GM21515 (cell line): ENCODE data around the gene SSR4.

ENCODE experiments used
- ATAC-seq: cut with Tn5 transposase; IDR thresholded peaks from one replicate; pipeline ENCODE4 v1.9.1; 2021; ENCODE audit not compliant: unreplicated experiment

SSR4 gene

DNA sequence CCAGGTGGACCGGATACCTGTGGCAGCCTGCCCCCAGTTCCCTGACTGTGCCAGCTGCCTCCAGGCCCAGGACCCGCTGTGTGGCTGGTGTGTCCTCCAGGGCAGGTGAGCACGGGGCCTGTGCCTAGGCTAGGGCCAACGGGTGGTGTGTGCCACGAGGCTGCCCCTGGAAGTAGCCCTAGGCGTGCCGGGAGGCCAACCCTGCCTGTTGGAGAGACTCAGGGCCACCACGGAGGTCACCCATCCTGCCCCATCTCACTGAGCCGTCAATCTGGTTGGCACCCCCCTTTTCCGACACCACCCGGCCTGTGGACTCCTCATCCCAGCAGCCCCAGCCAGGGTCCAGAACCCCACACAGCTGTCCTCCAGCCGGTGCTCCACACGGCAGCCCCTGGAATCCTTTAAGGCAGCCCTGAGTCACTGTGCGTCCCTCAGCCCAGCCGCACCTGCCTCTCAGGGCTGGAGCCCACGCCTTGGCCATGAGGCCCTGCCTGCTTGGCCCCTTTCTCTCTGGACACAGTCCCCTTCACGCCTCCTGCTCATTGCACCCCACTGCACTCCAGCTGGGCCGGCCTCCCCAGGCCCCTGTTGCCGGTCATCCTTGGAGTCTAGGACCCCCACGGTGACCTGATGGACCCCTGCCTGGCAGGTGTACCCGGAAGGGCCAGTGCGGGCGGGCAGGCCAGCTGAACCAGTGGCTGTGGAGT lies 25.2 kb upstream of the SSR4 start:
- ATAC-seq = no peak

DNA sequence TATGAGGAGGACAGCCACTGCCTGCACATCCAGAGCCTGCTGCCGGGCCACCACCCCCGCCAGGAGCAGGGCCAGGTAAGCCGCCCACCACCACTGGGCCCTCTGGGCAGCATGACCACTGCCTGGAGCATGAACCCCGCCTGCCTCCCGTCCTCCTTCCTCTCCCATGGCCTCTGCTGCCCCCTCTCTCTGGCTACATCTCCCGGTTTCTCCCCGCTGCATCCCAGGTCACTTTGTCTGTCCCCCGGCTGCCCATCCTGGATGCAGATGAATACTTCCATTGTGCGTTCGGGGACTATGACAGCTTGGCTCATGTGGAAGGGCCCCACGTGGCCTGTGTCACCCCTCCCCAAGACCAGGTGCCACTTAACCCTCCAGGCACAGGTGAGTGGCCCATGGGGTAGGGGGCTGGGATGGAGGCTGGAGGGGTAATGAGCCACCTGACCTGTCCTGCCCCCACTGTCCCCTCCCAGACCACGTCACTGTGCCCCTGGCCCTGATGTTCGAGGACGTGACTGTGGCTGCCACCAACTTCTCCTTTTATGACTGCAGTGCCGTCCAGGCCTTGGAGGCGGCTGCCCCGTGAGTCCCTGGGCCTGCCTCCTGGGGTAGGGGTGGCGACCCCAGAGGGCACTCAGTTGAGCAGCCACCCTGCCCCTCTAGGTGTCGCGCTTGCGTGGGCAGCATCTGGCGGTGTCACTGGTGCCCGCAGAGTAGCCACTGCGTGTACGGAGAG lies 24.4 kb upstream of the SSR4 start:
- ATAC-seq = no peak

DNA sequence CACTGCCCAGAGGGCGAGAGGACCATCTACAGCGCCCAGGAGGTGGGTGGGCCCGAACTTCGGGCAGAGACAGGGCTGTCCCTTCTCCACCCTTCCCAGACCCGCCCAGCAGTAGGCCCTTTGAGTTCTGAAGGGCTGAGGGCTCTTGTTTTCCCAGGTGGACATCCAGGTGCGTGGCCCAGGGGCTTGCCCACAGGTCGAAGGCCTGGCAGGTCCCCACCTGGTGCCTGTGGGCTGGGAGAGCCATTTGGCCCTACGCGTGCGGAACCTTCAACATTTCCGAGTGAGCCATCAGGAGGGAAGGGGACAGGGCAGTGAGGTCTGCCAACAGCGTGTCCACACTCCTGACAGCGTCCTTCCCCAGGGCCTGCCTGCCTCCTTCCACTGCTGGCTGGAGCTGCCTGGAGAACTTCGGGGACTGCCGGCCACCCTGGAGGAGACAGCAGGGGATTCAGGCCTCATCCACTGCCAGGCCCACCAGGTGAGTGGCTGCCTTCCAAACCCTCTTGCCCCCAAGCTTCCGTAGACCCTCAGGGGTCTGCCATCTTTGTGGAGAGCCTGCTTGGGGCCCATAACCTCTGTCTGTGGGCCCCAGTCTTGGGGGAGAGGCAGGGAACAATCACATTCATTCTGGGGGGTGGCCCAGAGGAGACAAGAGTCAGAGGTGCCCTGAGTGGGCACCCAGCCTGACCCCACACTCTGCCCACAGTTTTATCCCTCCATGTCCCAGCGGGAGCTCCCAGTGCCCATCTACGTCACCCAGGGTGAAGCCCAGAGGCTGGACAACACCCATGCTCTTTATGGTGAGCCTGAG lies 23.7 kb upstream of the SSR4 start:
- no peak for ATAC-seq

DNA sequence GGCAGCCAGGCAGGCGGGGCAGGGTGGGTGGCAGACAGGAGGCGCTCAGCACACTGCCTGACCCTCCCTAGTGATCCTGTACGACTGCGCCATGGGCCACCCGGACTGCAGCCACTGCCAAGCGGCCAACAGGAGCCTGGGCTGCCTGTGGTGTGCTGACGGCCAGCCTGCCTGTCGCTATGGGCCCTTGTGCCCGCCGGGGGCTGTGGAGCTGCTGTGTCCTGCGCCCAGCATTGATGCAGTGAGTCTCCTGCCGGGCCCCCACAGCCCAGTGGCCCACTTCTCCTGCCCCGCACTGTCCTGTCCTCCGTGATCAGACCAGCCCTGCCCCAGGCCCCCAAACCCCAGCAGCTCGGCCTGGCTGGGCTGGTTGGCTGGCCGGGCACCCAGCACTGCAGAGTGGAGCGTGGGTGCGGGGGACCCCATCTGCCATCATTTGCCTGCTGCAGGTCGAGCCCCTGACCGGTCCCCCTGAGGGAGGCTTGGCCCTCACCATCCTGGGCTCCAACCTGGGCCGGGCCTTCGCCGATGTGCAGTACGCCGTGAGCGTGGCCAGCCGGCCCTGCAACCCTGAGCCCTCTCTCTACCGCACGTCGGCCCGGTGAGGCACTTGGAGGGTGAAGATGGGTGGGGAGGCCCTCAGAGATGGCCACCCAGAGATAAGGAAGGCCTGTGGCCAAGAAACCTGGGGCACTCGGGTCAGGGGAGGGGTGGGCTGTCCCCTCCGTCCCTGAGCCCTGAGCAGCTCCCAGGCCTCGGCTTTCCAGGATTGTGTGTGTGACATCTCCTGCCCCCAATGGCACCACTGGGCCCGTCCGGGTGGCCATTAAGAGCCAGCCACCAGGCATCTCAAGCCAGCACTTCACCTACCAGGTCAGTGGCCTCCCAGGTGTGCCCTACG lies 22.8 kb upstream of the SSR4 start:
- no peak for ATAC-seq

DNA sequence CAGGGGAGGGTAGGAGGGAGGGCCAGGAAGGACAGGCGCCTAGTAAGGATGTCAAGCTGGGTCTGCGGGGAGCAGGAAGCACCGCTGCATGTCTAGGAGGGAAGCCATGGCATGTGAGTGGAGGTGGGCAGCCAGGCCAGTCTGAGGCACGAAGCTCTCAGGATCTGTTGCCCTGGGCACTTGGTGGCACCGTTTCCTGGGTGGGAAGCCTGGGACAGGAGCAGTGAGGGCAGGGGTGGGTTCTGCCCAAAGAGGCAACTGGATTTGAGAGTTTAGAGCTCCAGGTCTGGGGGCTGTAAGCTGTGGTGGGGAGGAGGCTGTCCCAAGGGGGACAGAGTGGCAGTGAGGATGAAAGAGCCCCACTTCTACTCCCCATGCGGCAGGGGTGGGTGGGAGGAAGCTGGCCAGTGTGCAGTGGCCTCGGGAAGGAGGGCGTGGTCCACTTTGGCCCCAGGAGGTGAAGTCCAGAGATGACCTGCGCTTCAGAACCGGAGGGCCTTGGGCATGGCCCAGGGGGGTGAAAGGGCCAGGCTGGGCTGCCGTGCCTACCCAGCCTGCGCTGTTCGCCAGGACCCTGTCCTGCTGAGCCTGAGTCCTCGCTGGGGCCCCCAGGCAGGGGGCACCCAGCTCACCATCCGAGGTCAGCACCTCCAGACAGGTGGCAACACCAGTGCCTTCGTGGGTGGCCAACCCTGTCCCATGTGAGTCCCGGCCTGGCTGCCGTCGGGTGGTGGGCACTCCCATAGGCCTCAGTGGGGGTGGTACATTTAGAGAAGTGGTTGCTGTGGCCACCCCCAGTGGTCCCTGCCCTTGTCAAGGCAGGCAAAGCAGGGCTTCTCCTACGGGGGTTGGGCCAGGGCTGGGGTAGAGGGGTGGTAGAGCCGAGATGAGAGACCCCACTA lies 21.9 kb upstream of the SSR4 start:
- no peak for ATAC-seq

DNA sequence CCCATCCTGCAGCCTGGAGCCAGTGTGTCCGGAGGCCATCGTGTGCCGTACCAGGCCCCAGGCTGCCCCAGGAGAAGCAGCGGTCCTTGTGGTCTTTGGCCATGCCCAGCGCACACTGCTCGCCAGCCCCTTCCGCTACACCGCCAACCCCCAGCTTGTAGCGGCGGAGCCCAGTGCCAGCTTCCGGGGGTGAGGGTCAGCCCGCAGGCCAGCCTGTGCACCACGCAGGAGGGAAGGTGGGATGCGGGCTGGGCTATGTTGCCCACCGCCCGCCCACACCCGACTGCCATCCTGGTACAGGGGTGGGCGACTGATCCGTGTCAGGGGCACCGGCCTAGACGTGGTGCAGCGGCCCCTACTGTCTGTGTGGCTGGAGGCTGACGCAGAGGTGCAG lies 21.3 kb upstream of the SSR4 start:
- ATAC-seq = no peak

DNA sequence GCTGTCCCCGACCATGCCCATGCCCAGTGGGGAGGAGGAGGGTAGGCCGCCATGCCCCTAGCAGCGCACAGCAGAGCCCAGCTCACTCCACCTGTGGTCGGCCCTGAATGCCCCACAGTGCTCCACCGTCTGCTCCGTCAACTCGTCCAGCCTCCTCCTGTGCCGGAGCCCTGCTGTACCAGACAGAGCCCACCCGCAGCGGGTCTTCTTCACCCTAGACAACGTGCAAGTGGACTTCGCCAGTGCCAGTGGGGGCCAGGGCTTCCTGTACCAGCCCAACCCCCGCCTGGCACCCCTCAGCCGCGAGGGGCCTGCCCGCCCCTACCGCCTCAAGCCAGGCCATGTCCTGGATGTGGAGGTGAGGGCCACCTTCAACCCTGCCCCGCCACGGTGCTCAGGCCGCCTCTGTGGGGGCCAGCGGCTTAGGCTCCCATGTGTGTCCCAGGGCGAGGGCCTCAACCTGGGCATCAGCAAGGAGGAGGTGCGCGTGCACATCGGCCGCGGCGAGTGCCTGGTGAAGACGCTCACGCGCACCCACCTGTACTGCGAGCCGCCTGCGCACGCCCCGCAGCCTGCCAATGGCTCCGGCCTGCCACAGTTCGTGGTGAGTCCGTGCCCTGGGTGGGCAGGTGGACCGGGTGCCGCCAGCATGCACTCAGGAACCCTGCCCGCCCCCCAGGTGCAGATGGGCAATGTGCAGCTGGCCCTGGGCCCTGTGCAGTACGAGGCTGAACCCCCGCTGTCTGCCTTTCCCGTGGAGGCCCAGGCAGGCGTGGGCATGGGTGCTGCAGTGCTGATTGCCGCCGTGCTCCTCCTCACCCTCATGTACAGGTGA lies 20.5 kb upstream of the SSR4 start:
- ATAC-seq = no peak

DNA sequence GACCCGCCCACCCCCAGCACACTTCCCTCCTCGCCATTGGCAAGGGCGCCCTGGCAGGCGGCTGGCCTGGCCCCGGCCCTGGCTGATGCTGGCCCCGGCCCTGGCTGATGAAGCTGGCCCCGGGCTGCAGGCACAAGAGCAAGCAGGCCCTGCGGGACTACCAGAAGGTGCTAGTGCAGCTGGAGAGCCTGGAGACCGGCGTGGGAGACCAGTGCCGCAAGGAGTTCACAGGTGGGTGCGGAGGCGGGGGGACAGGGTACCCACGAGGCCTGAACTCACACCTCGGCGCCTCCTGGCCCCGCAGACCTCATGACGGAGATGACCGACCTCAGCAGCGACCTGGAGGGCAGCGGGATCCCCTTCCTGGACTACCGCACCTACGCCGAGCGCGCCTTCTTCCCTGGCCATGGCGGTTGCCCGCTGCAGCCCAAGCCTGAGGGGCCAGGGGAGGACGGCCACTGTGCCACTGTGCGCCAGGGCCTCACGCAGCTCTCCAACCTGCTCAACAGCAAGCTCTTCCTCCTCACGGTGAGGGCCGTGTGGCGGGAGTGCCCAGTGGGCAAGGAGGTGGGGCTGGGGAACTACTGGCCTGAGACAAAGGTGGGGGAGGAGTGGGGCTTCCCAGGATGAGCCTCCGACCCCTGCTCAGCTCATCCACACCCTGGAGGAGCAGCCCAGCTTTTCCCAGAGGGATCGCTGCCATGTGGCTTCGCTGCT lies 19.7 kb upstream of the SSR4 start:
- no peak for ATAC-seq

DNA sequence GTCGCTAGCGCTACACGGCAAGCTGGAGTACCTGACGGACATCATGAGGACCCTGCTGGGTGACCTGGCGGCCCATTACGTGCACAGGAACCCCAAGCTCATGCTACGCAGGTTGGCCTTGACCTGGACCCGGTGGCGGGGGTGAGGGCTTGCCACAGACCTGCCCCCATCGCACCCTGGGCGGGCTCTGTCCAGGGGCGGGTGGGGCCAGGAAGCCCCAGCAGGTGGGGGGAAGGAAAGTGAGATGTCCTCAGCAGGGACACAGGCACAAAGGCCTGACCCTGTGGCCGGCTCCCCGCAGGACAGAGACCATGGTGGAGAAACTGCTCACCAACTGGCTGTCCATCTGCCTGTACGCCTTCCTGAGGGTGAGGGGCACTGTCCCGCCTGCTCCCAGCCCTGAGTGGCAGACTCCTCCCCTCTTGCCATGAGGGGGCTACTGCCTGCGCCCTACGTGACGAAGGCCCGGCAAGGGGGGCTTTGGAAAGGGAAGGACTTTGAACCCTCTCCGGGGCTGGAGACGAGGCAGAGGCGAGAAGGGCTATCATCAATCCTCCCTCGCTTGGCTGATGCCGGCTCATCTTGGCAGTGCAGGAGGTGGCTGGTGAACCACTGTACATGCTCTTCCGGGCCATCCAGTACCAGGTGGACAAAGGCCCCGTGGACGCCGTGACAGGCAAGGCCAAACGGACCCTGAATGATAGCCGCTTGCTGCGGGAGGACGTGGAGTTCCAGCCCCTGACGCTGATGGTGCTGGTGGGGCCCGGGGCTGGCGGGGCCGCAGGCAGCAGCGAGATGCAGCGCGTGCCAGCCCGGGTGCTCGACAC lies 19.0 kb upstream of the SSR4 start:
- ATAC-seq = no peak

DNA sequence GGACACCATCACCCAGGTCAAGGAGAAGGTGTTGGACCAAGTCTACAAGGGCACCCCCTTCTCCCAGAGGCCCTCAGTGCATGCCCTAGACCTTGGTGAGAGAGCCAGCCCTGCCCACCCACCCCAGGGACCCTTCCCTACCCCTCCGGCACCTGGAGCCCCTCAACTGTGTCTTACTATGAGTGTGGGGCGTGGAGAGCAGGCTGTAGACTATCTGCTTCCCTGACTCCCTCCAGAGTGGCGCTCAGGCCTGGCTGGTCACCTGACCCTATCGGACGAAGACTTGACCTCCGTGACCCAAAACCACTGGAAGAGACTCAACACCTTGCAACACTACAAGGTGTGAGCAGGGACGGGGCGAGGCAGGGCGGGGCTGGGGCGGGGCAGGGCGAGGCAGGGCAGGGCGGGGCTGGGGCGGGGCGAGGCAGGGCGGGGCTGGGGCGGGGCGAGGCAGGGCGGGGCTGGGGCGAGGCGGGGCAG lies 18.3 kb upstream of the SSR4 start:
- no peak for ATAC-seq

DNA sequence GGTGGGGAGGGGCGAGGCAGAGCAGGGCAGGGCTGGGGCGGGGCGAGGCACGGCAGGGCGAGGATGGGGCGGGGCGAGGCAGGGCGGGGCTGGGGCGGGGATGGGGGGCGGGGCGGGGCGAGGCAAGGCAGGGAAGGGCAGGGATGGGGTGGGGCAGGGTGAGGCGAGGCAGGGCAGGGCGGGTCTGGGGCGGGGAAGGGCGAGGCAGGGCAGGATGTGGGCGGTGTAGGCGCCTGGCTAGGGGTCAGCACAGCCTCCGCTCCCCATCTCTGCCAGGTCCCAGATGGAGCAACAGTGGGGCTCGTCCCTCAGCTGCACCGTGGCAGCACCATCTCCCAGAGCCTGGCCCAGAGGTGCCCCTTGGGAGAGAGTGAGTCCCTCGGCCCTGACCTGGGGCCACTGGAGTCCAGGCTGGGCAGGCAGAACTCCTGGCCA lies 17.8 kb upstream of the SSR4 start:
- no peak for ATAC-seq

DNA sequence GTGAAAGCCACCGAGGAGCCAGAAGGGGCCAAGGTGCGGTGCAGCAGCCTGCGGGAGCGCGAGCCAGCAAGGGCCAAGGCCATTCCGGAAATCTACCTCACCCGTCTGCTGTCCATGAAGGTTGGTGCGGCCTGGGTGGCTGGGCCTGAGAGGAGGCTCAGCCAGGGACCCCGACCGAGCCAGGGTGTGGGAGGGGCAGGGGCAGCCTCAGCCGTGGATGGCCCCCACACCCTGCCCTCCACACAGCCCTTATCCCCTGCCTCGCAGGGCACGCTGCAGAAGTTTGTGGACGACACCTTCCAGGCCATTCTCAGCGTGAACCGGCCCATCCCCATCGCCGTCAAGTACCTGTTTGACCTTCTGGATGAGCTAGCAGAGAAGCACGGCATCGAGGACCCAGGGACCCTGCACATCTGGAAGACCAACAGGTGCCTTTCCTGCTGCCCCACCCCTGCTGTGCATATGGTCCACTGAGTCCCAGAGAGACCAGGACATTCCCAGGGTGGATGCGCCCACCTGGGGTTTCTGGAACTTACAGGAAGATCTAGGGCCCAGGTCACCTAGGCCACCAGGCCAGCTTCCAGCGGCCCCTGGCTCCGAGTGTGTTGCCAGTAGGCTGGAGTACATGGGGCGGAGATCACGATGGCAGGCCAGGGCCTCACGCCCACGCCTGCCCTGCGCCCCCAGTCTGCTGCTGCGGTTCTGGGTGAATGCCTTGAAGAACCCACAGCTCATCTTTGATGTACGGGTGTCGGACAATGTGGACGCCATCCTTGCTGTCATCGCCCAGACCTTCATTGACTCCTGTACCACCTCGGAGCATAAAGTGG lies 17.0 kb upstream of the SSR4 start:
- no peak for ATAC-seq

DNA sequence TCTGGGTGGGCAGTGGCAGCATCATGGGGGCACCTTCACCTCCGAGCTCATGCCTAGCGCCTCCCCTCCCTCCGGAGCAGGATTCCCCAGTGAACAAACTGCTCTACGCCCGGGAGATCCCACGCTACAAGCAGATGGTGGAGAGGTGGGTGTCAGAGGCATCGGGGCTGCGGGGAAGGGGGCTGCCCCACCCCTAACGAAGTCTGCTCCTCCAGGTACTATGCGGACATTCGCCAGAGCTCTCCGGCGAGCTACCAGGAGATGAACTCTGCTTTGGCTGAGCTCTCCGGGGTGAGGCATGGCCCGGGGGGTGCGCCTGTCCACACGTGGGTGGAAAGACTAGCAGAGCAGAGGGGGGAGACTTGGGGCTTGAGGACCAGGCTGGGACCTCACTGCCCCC lies 16.3 kb upstream of the SSR4 start:
- ATAC-seq = no peak

DNA sequence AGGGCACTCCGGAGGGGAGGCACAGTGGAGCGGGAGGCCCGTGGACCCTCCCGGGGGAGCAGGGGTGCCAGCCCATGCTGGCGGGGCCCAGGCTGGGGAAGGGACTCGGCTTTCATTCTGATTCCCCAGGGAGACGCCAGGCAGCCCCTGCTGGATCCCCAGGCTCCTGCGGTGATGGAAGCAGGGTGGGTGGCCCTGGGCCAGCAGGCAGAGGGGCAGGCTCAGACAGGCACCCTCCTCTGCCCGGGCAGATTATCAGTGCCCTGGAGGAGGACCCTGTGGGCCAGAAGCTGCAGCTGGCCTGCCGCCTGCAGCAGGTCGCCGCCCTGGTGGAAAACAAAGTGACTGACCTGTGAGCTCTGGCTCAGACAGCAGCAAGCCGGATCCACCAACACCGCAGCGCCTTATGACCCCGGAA lies 15.8 kb upstream of the SSR4 start:
- no peak for ATAC-seq

DNA sequence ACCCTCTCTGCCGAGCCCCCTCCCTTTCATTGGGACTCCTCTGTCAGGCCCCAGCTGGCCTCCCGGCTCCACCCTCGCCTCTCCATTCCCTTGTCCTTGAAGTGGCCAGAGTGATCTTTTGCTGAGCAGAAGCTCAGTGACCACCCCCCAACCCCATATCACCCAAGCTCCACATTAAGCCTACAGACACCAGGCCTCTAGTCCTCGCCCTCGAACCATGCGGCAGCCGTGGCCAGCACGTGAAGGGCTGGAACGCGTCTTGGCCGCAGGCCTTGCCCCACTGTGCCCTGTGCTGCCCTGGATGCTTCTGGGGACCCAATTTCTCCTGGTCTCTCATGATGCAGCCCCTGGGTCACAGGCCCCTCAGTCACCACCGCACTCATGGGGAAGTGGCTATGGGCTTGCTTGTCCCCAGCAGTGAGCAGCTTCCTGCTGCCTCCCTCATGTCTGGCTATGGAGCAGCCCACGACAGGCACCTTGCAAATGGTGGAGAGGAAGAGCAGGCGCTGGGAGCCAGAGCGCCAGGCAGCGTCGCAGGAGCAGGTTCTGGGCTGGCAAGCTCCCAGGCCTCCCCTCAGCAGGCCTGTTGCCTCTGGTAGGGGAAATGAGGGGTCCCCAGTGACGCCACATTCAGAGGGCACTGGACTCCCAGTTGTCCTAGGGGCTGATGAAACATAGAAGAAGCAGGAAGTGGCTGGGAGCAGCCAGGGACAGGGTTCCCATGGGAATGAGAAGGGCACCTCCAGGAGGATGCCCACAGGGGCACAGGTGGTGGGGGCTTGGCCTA lies 14.4 kb upstream of the SSR4 start:
- ATAC-seq = no peak
